VCaP (cell line): ENCODE results near the gene SGTA.

Source experiments
- H3K27ac ChIP-seq: fragments of 450-650 bp; 2 replicates; pipeline ENCODE4 v1.5.1; 2017
- TF ChIP-seq, protein P1 (sequence below): fragments of 450-650 bp; conservative IDR thresholded peaks from 2 replicates; pipeline ENCODE4 v1.5.1; 2017; ENCODE audit warnings: mild to moderate bottlenecking, moderate library complexity

SGTA gene

DNA sequence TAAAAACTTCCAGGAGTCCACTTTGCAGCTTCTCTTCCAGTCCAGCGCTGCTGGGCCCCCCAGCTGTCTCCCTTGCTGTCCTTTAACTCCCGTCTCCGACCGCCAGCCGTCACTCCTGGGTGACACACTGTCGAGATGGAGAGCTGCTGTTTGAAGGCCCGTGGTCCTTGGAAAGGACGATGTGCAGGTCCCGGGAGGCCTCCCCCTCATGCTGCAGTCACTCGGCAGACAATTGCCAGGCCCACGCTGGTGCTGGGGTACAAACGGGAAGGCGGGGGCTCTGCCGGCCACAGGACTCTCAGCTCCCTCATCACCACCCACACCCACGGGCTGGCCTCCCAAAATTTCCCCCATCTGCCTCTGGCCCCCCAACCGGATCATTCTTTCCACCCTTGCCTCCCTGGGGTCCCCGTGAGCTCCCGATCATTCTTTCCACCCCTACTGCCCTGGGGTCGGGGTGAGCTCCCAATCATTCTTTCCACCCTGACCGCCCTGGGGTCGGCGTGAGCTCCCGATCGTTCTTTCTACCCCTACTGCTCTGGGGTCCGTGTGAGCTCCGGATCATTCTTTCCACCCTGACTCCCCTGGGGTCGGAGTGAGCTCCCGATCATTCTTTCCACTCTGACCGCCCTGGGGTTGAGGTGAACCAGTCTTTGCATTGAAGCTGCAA is 20.5 kb upstream of the SGTA start:
- no peak overlapping the region for H3K27ac ChIP-seq
- TF ChIP-seq, protein P1, sequence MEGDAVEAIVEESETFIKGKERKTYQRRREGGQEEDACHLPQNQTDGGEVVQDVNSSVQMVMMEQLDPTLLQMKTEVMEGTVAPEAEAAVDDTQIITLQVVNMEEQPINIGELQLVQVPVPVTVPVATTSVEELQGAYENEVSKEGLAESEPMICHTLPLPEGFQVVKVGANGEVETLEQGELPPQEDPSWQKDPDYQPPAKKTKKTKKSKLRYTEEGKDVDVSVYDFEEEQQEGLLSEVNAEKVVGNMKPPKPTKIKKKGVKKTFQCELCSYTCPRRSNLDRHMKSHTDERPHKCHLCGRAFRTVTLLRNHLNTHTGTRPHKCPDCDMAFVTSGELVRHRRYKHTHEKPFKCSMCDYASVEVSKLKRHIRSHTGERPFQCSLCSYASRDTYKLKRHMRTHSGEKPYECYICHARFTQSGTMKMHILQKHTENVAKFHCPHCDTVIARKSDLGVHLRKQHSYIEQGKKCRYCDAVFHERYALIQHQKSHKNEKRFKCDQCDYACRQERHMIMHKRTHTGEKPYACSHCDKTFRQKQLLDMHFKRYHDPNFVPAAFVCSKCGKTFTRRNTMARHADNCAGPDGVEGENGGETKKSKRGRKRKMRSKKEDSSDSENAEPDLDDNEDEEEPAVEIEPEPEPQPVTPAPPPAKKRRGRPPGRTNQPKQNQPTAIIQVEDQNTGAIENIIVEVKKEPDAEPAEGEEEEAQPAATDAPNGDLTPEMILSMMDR, result no peak

DNA sequence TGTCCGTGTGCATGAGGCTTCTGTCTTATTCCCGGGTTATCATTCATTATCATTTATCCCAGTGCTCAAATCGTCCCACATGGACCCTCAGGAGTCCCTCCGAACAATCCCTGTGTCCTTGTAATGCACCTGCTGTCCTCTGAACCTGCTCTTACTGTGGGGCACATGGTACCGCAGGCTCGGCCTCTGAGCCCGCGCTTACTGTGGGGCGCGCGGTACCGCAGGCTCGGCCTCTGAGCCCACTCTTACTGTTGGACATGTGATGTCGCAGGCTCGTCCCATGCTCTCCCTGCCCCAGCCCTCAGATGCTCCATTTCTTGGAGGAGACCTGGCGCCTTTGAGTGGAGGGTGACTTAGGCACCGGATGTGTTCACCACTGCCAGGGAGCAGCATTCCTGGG is 19.8 kb upstream of the SGTA start:
- TF ChIP-seq, protein P1, result no peak
- H3K27ac ChIP-seq, result no peak overlapping the region

DNA sequence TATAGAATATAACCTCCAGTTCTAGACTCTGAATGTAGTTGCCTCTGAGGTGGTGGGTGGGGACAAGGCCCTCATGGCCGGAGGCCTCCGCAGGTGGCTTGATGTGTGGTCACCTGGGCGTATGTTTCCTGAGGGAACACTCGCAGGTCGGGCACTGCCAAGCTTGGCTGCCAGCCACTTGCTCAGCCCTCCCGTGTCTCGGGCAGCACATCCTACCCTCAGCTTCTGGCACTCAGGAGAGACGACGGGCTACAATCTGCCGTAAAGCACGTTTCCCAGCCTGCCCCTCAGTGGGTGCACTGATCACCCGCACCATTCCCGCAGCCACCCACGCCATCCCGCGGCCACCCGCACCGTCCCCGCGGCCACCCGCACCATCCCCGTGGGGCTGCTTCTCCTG is 17.4 kb upstream of the SGTA start:
- TF ChIP-seq, protein P1, result no peak
- no peak overlapping the region for H3K27ac ChIP-seq

DNA sequence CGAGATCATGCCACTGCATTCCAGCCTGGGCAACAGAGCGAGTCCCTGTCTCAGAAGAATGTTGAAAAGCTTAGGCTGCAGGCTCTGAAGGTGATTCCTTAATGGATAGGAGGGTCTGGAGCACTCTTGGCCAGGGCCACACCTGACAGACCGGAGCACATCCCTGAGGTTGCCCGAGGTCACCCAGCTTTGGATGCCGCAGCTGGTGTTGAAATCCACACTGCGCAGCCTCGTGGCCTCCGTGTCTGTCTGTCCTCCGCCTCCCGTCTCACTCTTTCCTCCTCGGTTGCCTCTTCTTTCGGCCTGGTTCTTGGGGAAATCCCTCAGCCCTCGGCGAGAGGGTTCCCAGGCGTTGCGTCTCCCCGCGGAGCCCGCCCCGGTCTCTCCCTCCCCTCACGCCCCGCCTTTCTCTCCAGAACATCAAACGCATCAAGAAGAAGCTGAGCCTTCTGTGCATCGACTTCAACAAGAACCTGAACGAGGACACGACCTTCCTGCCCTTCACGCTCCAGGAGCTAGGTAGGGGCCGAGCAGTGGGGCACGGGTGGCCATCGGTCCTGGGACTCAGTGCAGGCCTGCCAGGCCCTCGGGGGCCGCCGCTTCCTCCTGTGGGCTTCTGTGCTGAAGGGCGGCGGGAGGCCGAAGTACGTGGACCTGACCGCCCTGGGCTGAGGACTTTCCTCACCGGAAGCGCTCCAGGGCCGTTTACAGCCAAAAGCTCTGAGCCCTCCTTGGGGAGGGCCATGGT is 16.4 kb upstream of the SGTA start:
- H3K27ac ChIP-seq, result no peak overlapping the region
- TF ChIP-seq, protein P1, result no peak

DNA sequence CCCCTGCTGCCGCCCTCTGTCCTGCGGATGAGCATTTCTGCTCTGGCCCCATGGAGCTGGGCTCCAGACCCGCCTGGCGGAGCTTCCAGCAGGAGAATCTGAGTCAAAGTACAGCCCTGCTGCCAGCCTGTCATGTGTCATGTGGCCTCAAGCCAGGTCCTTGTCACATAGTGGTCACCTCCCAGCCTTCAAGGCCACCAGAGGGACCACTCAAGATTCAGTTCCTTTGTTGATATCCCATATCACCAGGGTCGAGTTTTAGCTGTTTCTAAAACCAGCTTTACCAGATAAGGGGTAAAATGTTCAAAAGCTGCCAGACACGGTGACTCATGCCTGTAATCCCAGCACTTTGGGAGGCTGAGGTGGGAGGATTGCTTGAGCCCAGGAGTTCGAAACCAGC is 15.7 kb upstream of the SGTA start:
- H3K27ac ChIP-seq, result peak overlapping the region; percentile 15; the same call in 1 of the 2 replicates
- TF ChIP-seq, protein P1, result no peak

DNA sequence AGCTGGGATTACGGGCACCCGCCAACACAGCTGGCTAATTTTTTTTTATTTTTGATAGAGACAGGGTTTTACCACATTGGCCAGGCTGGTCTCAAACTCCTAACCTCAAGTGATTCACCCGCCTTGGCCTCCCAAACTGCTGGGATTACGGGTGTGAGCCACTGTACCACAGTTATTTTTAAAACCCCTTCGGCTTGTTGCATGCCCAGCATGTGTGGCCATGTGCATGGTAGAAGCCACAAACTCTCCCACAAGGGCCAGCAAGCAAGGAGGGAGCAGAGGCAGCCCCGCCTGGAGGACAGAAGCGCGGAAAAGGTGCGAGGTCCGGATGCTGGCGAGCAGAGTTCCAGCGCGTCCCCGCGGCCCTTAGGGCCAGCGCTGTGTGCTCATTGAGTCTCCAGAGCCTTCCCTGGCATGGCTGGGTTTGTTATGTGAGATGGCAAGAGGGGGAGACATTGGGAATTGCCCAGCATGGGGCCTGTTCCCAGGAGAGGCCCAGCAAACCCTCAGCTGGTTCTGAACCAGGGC is 15.1 kb upstream of the SGTA start:
- peak overlapping the region; percentile 15; the same call in 1 of the 2 replicates for H3K27ac ChIP-seq
- TF ChIP-seq, protein P1, result no peak

DNA sequence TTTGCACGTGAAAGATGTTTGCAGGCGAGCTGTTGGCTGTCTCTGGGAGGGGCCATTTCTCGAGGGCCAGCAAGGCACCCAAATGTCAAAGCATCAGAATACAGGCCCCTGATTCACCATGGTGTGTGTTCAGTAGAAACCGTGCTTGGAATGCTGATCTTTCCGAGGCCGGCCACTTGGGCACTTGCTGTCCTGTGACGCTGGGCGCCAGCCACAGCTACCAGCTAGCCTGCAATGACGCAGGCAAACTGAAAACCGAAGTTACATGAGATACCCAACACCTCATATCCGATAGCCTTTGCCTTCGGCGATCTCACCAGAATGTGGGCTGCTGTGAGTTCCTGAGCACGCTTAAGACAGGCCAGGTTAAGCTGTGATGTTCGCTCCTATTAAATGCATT is 14.2 kb upstream of the SGTA start:
- TF ChIP-seq, protein P1, result no peak

More for the DNA sequence above, 14.2 kb upstream of the SGTA start:
- H3K27ac ChIP-seq, result peak overlapping the region; percentile 90
